H9 (cell line): ENCODE data around the gene TADA2B. TPM values are rescaled to one million over a fixed set of nuclear protein-coding genes. Genes with fewer than 3 reads are reported as not detected.

Source experiments
- DNase-seq: peaks from one replicate; pipeline ENCODE4 v3.0.0-alpha.2; 2017
- H2AFZ ChIP-seq: one replicate; pipeline ENCODE4 v1.6.1; 2013; ENCODE audit warnings: mild to moderate bottlenecking, low read length, control low read depth, moderate library complexity
- H2AK5ac ChIP-seq: 2 replicates; pipeline ENCODE4 v1.6.1; 2013; ENCODE audit warnings: low read length, control low read depth, mixed read lengths; ENCODE audit not compliant: insufficient read length
- H2BK120ac ChIP-seq: one replicate; pipeline ENCODE4 v1.6.1; 2013; ENCODE audit warnings: low read depth, mild to moderate bottlenecking, low read length, control low read depth, inconsistent platforms; ENCODE audit not compliant: poor library complexity, severe bottlenecking
- H2BK12ac ChIP-seq: 2 replicates; pipeline ENCODE4 v1.6.1; 2013; ENCODE audit warnings: low read length, control low read depth, mixed read lengths, low read depth; ENCODE audit not compliant: insufficient read length
- H2BK15ac ChIP-seq: 2 replicates; pipeline ENCODE4 v1.6.1; 2013; ENCODE audit warnings: low read depth, low read length, control low read depth
- H2BK20ac ChIP-seq: one replicate; pipeline ENCODE4 v1.6.1; 2013; ENCODE audit warnings: low read depth, mild to moderate bottlenecking, low read length, control low read depth, inconsistent platforms; ENCODE audit not compliant: poor library complexity, severe bottlenecking
- H2BK5ac ChIP-seq: 2 replicates; pipeline ENCODE4 v1.6.1; 2013; ENCODE audit warnings: low read length, control low read depth, mixed read lengths; ENCODE audit not compliant: insufficient read length
- H3K14ac ChIP-seq: 2 replicates; pipeline ENCODE4 v1.6.1; 2013; ENCODE audit warnings: low read length, control low read depth; ENCODE audit not compliant: insufficient read depth
- H3K18ac ChIP-seq: 2 replicates; pipeline ENCODE4 v1.6.1; 2013; ENCODE audit warnings: low read depth, mild to moderate bottlenecking, mixed read lengths, low read length, control low read depth; ENCODE audit not compliant: insufficient read length
- H3K23ac ChIP-seq: 2 replicates; pipeline ENCODE4 v1.6.1; 2013; ENCODE audit warnings: low read length, control low read depth, mixed read lengths, low read depth; ENCODE audit not compliant: insufficient read length
- H3K23me2 ChIP-seq: 2 replicates; pipeline ENCODE4 v1.6.1; 2013; ENCODE audit warnings: low read depth, mild to moderate bottlenecking, mixed read lengths, low read length, control low read depth; ENCODE audit not compliant: insufficient read length, poor library complexity, severe bottlenecking
- H3K27ac ChIP-seq: 2 replicates; pipeline ENCODE4 v1.5.1; 2013; ENCODE audit warnings: low read length, control low read depth, mixed read lengths, low read depth; ENCODE audit not compliant: insufficient read length
- H3K27me3 ChIP-seq: 2 replicates; pipeline ENCODE4 v1.6.1; 2013; ENCODE audit warnings: low read length, control low read depth, inconsistent platforms; ENCODE audit not compliant: insufficient read depth
- H3K4ac ChIP-seq: 2 replicates; pipeline ENCODE4 v1.6.1; 2013; ENCODE audit warnings: low read depth, mild to moderate bottlenecking, control low read depth, inconsistent platforms, low read length, moderate library complexity
- H3K4me1 ChIP-seq: 2 replicates; pipeline ENCODE4 v1.6.1; 2013; ENCODE audit warnings: low read length, control low read depth, inconsistent platforms; ENCODE audit not compliant: insufficient read depth
- H3K4me2 ChIP-seq: 2 replicates; pipeline ENCODE4 v1.6.1; 2013; ENCODE audit warnings: low read length, control low read depth, mixed read lengths; ENCODE audit not compliant: insufficient read length, insufficient read depth
- H3K56ac ChIP-seq: 2 replicates; pipeline ENCODE4 v1.6.1; 2013; ENCODE audit warnings: low read depth, mild to moderate bottlenecking, mixed read lengths, low read length, control low read depth; ENCODE audit not compliant: insufficient read length
- H3K79me1 ChIP-seq: 2 replicates; pipeline ENCODE4 v1.6.1; 2013; ENCODE audit warnings: low read depth, mild to moderate bottlenecking, moderate library complexity, low read length, control low read depth, inconsistent platforms; ENCODE audit not compliant: insufficient read depth, poor library complexity, severe bottlenecking
- H3K79me2 ChIP-seq: 2 replicates; pipeline ENCODE4 v1.6.1; 2013; ENCODE audit warnings: low read length, control low read depth, inconsistent platforms; ENCODE audit not compliant: insufficient read depth
- H3K9ac ChIP-seq: 2 replicates; pipeline ENCODE4 v1.6.1; 2013; ENCODE audit warnings: low read length, control low read depth, mixed read lengths; ENCODE audit not compliant: insufficient read length; ENCODE audit errors: extremely low read depth
- H3K9me3 ChIP-seq: one replicate; pipeline ENCODE4 v1.6.1; 2013; ENCODE audit warnings: low read depth, low read length, inconsistent platforms; ENCODE audit not compliant: control insufficient read depth
- H3T11ph ChIP-seq: one replicate; pipeline ENCODE4 v1.6.1; 2013; ENCODE audit warnings: mild to moderate bottlenecking, low read length, control low read depth, inconsistent platforms
- H4K20me1 ChIP-seq: one replicate; pipeline ENCODE4 v1.6.1; 2013; ENCODE audit not compliant: control insufficient read depth, insufficient read length, insufficient read depth
- H4K5ac ChIP-seq: 2 replicates; pipeline ENCODE4 v1.6.1; 2013; ENCODE audit warnings: low read depth, mild to moderate bottlenecking, mixed read lengths, low read length, control low read depth; ENCODE audit not compliant: insufficient read length
- H4K8ac ChIP-seq: replicated peaks from 2 replicates; pipeline ENCODE4 v1.6.1; 2013; ENCODE audit warnings: low read length, control low read depth, mixed read lengths, low read depth; ENCODE audit not compliant: insufficient read length
- H4K91ac ChIP-seq: 2 replicates; pipeline ENCODE4 v1.6.1; 2013; ENCODE audit warnings: low read depth, mild to moderate bottlenecking, moderate library complexity, mixed read lengths, low read length, control low read depth; ENCODE audit not compliant: insufficient read length
- H3K27ac Mint-ChIP-seq, 3 experiments: 2 replicates in 2 of 3; 3 replicates in 1 of 3; pipeline ENCODE4 v1.8.0; 2020 to 2021; ENCODE audit warnings: mixed read lengths in 3 of 3, mild to moderate bottlenecking in 1 of 3, moderate library complexity in 1 of 3
- H3K27me3 Mint-ChIP-seq: 2 replicates; pipeline ENCODE4 v1.8.0; 2021; ENCODE audit warnings: low read depth, mild to moderate bottlenecking, moderate library complexity, mixed read lengths
- H3K36me3 Mint-ChIP-seq, 3 experiments: 2 replicates in 2 of 3; 3 replicates in 1 of 3; pipeline ENCODE4 v1.8.0; 2020 to 2021; ENCODE audit warnings: low read depth in 3 of 3, mixed read lengths in 3 of 3; ENCODE audit not compliant: insufficient read depth in 1 of 3
- H3K4me1 Mint-ChIP-seq, 2 experiments: 2 replicates each; pipeline ENCODE4 v1.8.0; 2020; ENCODE audit warnings: mixed read lengths in 2 of 2
- H3K4me3 Mint-ChIP-seq, 2 experiments: 2 replicates in 1 of 2; 3 replicates in 1 of 2; pipeline ENCODE4 v1.8.0; 2020 to 2021; ENCODE audit warnings: mild to moderate bottlenecking in 2 of 2, mixed read lengths in 2 of 2, moderate library complexity in 1 of 2
- H3K9me3 Mint-ChIP-seq, 2 experiments: 2 replicates in 1 of 2; 3 replicates in 1 of 2; pipeline ENCODE4 v1.8.0; 2020; ENCODE audit warnings: mild to moderate bottlenecking in 2 of 2, mixed read lengths in 2 of 2, moderate library complexity in 1 of 2
- whole genome bisulfite sequencing: extraction: QIAGEN DNeasy Blood & Tissue Kit; methylation state at CpG from one replicate; pipeline ENCODE4 v1.1.7; 2013; ENCODE audit warnings: missing lambda C conversion rate, low lambda C conversion rate, mixed read lengths; ENCODE audit not compliant: insufficient read length; ENCODE audit errors: extremely low coverage; 5-methylcytosine and 5-hydroxymethylcytosine counted together
- total RNA-seq: library from RNA; stranded (reverse); gene quantifications from 2 replicates; pipeline ENCODE4 v1.2.1, GENCODE V29; 2021
- TF ChIP-seq, protein P1 (sequence below): fragments of 200-600 bp; sonication (generic); conservative IDR thresholded peaks from 3 replicates; pipeline ENCODE4 v1.8.0; 2021; ENCODE audit warnings: antibody characterized with exemption, mild to moderate bottlenecking

The TADA2B gene
- total RNA-seq, 1 experiment from 2014 or later = 14.0 TPM

DNA sequence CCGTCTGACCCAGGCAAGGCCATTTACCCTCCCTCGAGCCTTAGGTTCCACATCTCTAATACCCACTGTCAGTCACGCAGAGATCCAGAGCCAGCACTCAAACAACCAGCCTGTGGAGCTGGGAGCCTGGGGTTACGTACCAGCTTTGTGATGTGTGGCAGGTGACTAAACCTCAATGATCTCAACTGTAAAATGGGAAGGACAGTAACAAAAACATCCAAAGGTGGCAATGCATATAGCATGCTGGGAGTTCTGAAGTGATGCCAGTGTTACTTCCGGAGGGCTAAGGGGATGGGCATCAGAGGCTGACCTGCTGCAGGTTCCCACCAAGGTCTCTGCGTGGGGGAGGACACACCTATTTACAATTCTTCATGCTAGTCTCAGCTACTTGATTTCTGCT lies 18.6 kb downstream of the TADA2B start:
- Histone ChIP-seq H3K23ac (no peak overlapping the region), H3T11ph (no peak overlapping the region), H2BK20ac (no peak overlapping the region), H3K27me3 (no peaks in the 10 kb centered on the region), H2BK5ac (no peak overlapping the region), H3K79me1 (peaks cover 12% of the 10 kb centered on the region), H2AK5ac (no peak overlapping the region), H3K4me2 (no peak overlapping the region), H4K8ac (no peak overlapping the region), H3K14ac (no peak overlapping the region), H4K5ac (no peak overlapping the region), H2BK15ac (no peak overlapping the region), H2AFZ (no peak overlapping the region), H3K4me1 (peaks cover 4% of the 10 kb centered on the region), H3K18ac (no peak overlapping the region), H3K23me2 (no peaks in the 10 kb centered on the region), H3K4ac (no peak overlapping the region), H4K20me1 (no peaks in the 10 kb centered on the region), H3K9ac (no peak overlapping the region), H3K9me3 (no peaks in the 10 kb centered on the region), H2BK12ac (no peak overlapping the region), H3K56ac (no peak overlapping the region), H2BK120ac (no peak overlapping the region), H3K27ac (no peak overlapping the region), H3K79me2 (peaks cover 9% of the 10 kb centered on the region; the same call in 1 of the 2 replicates), H4K91ac (no peak overlapping the region)
- Mint-ChIP-seq H3K9me3 (no peaks in the 10 kb centered on the region), H3K36me3 (peaks cover 40 to 74% (median 65%) of the 10 kb centered on the region in 3 experiments), H3K4me3 (no peak overlapping the region), H3K27ac (peak overlapping the region in 1 of 3 experiments; percentile 19; a peak in 2 of 7 replicates), H3K27me3 (no peaks in the 10 kb centered on the region), H3K4me1 (peaks cover 4 to 10% of the 10 kb centered on the region in 2 experiments)
- TF ChIP-seq, protein P1, sequence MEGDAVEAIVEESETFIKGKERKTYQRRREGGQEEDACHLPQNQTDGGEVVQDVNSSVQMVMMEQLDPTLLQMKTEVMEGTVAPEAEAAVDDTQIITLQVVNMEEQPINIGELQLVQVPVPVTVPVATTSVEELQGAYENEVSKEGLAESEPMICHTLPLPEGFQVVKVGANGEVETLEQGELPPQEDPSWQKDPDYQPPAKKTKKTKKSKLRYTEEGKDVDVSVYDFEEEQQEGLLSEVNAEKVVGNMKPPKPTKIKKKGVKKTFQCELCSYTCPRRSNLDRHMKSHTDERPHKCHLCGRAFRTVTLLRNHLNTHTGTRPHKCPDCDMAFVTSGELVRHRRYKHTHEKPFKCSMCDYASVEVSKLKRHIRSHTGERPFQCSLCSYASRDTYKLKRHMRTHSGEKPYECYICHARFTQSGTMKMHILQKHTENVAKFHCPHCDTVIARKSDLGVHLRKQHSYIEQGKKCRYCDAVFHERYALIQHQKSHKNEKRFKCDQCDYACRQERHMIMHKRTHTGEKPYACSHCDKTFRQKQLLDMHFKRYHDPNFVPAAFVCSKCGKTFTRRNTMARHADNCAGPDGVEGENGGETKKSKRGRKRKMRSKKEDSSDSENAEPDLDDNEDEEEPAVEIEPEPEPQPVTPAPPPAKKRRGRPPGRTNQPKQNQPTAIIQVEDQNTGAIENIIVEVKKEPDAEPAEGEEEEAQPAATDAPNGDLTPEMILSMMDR = no peak
- no peak for DNase-seq
- no CpG with 5 or more reads among the region's 6 CpGs for WGBS
